VCaP (cell line): ENCODE data around the gene POLR1A.

Source experiments
- H3K27ac ChIP-seq: fragments of 450-650 bp; 2 replicates; pipeline ENCODE4 v1.5.1; 2017
- TF ChIP-seq, protein P1 (sequence below): fragments of 450-650 bp; conservative IDR thresholded peaks from 2 replicates; pipeline ENCODE4 v1.5.1; 2017; ENCODE audit warnings: mild to moderate bottlenecking, moderate library complexity

Gene POLR1A

DNA sequence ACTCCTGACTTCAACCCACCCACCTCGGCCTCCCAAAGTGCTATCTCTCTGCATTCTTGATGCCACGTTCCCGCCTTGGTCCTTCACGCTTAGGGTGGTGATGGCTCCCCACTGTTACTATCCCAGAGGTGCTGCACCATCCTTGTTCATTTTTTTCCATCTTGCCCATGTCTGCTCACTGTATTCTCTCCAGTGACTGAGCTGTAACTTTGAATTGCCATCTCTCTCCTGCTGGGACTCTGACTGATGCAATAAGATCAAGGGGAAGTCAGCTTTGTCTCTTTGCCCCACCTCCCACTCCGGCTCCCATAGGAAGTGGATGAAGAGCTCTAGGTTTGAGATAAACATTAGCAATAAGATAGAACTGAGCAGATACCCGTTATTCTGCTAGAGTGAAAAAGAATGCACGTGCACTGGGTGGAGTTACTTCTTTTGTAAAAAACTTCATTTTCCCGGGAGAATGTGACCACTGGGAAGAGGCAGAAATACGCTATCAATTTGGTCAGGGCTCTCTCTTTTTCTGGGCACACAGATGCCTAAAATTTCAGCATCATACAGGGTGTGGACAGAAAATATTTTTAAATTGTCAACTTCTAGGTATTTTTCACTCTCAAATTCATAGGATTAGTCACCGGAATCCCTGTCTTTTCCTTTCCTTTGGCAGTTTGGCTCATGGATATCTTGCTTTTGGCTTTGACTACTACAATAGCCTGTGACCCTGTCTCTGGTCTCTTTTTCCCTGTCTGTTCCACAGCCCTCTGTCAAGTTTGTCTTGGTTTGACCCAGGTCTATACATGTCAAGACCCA is 105.4 kb downstream of the POLR1A start:
- TF ChIP-seq, protein P1, sequence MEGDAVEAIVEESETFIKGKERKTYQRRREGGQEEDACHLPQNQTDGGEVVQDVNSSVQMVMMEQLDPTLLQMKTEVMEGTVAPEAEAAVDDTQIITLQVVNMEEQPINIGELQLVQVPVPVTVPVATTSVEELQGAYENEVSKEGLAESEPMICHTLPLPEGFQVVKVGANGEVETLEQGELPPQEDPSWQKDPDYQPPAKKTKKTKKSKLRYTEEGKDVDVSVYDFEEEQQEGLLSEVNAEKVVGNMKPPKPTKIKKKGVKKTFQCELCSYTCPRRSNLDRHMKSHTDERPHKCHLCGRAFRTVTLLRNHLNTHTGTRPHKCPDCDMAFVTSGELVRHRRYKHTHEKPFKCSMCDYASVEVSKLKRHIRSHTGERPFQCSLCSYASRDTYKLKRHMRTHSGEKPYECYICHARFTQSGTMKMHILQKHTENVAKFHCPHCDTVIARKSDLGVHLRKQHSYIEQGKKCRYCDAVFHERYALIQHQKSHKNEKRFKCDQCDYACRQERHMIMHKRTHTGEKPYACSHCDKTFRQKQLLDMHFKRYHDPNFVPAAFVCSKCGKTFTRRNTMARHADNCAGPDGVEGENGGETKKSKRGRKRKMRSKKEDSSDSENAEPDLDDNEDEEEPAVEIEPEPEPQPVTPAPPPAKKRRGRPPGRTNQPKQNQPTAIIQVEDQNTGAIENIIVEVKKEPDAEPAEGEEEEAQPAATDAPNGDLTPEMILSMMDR = no peak
- no peak overlapping the region for H3K27ac ChIP-seq

DNA sequence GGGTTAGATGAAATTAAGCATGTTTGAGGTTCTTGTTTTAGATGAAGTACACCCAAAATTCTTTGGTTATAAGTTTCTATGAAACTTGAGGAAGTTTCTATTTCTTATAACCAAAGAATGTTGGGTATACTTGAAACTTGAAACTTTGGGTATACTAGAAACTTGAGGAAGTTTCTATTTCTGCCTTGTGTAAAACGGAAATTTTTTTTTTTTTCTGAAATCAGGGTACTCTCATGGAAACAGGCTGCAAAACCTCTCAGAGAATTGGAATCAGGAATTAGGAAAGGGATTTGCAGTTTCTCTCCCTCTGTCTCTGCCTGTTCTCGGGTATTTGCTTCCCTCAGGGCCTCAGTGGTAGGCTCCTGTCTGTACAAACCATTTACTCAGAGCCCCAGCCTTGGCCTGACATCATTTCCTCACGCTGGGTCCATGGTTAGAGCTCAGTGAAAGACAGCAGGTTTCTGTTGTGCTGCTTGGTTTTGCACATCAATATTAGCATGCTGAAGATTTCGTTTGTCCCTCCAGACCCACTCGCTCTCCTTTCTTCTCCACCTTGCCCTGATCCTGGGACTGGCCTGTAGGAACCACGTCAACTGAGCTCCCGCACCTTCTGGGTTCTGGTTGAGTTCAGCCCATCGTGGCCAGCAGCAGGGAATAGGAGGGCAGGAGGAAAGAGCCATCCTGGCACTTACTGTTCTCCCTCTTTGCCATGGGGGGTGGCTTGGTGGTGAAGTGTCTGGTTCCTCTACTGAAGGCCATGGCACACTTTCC is 106.4 kb downstream of the POLR1A start:
- TF ChIP-seq, protein P1 = no peak
- H3K27ac ChIP-seq = no peak overlapping the region

DNA sequence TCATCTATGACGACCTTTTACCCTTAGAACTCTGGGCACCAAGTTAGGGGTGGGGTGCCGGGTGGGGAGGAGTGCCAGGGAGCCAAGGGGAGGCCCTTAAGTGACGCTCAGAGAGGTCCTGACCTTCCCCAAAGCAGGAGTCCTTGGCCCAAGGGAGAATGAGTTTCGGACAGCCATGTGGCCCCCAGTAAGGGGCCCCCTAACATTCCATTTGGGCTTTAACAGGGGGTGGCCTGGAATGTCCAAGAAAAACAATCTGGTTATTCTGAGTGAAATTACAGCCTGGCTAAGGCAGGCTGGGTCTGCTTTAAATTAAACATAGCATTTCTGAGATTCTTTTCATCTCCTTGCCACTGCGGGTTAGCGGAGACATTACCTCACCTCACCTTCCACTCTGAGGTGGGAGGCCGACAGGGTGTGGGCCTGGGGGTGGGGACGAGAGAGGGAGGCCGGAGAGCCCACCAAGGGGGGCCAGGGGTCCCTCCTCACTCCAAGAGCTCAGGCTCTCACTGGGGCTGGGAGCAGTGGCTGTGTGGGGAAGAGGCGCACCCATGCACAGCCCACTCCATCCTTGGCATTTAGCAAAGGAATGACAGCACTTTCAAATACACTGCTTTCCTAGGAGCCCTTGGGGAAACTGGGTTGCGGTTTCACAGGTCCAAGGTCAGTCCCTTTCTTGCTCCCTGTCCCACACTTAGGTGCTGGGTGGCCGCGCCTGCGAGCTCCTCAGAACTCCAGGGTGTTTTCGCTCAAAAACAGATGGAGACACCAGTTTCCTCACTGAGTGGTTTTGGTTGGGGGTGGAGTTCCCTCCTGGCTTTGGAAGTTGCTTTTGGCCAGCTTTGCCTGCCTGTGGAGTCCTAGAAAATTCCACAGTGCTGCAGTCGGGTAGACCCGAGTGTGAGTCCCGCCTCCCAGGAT is 107.4 kb downstream of the POLR1A start:
- TF ChIP-seq, protein P1 = no peak
- no peak overlapping the region for H3K27ac ChIP-seq

DNA sequence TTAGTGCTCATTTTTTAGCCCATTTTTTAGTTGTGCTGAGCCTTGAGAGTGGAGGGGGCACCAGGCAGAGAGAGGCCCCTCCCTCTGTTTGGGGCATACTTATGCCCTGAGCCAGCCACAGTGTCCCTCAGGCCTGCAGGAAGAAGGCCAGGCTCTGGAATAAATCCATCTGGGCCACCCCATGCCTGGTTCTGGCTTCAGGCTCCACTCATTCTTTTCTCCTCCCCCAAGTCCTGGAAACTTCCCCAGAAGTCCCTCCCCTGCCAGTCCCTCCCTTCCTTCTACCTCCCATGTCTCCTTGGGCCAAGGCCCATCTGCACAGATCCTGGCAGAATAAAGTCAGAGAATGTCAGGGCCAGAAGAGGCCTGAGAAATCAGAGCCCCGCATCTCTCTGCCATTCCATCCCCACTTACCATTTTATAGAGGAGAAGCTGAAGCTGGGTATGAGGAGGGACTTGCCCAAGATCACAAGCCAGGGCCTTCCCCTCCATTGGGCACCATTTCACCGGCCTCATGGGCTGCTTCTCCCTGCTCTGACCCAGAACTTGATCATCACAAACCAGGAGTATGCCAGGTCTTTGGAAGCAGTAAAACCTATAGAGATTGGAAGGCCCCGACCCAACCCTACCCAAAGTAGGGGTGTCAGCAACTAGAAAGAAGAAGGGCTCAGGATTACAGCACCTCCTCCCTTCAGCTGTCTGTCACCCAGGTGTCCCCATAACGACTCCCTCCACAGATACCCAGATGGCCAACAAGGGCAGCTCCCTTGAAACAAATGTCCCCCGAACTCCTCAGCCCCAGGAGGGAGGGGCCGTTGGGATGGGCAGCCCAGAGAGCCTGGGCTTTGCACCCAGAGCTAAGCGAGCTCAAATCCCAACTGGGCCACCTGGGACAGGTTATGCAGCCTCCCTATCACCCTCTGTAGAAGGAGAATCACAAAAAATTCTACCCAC is 108.4 kb downstream of the POLR1A start:
- no peak overlapping the region for H3K27ac ChIP-seq
- TF ChIP-seq, protein P1 = no peak

DNA sequence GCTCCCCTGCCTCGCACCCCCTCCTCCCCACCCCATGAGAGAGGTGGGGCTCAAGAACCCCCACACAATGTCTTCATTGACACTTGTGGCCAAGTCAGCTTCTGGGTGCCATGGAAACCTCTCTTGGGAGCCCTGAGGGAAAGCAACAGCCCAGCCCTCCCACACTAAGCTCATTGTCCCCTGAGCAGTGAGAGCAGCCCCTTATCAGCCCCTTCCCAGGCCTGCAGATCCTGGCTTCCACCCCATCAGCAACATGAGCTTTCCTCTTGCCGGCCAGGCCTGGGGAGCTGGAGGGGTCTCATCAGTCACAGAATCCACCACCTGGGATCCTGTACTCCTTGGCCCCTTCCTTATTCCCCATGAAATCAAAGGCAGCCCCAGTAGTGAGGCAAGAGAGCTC is 109.1 kb downstream of the POLR1A start:
- TF ChIP-seq, protein P1 = no peak
- no peak overlapping the region for H3K27ac ChIP-seq

DNA sequence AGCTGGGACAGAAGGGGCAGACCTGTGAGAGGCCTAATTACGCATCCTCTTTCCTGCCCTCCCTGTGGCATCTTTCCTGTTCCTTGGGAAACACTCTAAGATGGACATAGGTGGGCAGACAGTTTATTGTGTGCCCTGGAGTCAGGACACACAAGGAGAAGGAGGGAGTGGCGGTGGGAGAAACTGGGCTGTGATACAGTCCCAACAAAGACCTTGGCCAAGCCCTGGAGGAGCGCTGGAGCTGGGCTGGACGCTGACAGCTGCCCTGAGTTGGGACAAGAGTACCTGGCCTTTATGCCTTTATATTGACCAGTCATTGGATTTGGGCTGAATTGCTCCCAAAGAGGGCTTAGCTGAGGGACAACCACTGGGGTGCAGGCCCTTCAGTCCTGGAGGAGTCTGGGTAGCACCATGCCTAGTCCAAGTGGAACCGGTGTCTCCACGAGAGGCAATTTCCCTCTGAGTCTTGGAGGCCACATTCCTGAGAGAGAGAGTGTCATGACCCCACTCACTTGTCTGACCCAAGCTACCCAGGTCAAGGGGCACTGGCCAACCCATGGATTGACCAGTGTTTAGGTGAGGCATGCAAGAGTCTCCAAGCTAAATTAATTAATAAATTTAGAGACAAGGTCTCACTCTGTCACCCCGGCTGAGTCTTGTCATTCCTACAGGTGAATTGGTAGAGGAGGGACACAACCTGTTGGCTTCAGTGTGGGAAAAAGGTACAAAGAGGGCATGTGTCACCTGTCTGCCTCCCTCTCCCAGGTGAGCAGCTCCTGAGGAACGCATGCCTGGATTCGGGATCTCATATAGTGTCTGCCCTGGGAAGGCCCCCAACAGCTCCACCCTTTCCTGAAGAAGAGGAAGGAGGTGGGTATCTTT is 109.8 kb downstream of the POLR1A start:
- no peak overlapping the region for H3K27ac ChIP-seq
- TF ChIP-seq, protein P1 = no peak
